GM21515 (cell line): ENCODE results near the gene COQ7.

Experiments
- ATAC-seq: cut with Tn5 transposase; IDR thresholded peaks from one replicate; pipeline ENCODE4 v1.9.1; 2021; ENCODE audit not compliant: unreplicated experiment

The COQ7 gene

DNA sequence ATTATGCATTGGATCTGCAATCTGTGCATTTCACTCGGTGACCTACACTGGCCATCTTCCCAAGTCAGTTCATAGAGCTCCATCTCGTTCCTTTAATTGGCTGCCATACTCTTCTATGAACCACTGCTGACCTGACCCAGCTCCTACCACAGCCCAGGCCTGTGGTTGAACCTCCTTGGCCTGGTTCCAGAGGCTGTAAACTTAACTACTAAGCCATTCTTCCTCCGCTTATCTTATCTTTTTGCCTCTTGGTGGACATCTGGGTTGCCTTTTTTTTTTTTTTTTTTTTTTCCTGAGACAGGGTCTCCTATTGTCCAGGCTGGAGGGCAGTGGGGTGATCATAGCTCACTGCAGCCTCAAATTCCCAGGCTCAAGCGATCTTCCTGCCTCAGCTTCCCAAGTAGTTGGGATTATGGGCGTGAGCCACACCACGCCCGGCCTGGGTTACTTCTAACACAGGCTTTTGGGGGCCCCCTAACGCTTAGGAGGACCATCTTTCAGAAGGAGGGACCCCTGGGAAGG, 18.3 kb downstream of the COQ7 start:
- no peak for ATAC-seq

DNA sequence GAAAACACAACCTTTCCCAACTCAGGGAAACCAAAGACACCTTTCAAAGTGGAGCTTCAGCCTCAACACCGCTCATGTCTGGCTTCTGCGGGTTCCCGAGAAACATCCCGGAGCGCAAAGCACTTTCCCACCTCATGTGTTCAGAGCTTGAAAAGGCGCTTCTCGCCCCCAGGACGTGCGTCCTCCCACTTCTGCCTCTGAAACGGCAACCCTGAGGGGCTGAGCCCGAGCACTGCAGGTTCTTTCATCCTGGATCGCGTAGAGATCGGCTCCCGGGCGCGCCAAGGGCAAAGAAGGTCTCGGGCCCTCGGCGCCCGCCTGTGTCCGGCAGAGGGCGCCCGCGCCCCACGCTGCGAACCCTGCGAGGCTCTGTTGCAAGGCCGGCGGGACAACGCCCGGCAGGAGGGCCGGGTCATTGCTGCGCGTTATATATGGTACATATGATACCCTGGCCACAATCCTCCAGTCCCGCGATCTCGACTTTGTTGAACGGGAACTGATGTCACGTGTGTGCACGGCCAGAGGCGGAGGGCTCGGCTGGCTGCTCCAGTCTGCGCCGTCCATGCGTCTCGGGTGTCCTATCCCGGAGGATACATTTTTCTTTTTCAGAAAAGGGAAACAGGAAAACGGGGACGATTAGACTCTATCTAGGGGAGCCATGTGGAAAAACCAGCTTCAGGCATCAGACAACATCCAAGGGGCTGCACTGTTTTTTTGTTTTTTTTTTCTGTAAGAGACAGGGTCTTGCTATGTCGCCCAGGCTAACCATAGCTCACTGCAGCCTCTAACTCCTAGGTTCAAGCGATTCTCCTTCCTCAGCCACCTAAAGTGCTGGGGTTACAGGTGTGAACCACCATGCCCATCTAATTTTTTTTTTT, 19.1 kb downstream of the COQ7 start:
- ATAC-seq = peak; percentile 76

DNA sequence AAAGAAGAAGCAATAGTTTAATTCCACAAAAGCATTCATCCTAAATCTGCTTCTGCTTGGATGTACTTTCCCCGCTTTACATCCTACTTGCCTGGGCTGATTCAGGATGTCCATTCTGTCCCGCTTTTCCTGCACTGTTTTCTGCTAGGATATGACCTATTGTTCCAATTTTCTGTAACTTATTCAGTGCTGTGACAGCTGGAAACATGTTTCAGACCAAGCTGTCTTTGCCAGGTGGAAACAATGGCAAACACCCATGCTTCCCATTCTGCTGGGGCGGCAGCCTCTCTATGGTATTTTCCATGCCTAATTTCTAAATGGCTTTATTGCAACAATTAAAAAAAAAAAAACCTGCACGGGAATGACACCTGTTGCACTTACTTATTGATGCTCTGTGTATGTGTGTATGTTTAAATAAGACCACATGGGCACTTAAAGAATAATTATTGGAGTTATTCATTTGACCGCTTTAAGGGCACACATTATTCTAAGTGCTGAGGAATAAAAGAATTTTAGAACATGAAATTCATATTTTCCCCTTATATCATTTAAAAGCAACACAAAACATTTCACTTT, 21.0 kb downstream of the COQ7 start:
- no peak for ATAC-seq

DNA sequence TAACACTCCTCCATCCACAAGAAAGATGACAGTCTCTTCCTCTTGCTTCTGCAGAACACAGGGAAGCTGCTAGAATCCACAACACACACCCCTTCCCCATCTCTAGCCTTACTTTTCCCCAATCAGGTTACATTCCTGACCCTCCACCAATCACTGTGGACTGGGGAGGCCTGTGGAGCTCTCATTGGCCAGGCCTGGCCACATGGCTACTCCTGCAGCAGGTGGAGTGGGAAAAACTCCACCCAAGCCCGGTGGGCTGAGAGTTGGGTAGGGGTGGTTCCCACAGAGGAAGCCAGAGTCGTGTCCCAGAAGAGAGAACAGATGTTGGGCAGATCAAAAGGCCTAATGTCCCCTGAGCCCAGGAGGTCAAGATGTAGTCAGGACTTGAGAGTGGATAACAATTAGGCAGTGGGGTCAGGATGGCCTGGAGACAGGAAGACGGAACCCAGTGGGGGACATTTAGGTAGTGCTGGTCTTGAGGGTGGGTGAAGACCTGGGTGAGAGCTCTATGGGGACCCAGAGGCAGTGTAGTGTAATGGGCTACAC, 22.1 kb downstream of the COQ7 start:
- ATAC-seq = no peak

DNA sequence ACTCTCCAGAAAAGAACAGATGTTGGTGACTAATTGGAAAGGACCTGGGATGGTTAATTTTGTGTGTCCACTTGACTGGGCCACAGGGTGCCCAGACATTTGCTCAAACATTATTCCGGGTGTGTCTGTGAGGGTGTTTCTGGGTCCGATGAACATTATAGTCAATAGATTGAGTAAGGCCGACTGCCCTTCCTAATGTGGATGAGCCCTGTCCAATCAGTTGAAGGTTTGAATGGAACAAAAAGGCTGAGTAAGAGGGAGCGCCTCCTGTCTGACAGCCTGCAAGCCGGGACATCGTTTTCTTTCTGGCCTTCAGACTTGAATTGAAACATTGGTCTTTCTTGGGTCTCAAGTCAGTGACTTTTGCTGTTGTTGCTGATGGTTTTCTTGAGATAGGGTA, 23.5 kb downstream of the COQ7 start:
- ATAC-seq = no peak

DNA sequence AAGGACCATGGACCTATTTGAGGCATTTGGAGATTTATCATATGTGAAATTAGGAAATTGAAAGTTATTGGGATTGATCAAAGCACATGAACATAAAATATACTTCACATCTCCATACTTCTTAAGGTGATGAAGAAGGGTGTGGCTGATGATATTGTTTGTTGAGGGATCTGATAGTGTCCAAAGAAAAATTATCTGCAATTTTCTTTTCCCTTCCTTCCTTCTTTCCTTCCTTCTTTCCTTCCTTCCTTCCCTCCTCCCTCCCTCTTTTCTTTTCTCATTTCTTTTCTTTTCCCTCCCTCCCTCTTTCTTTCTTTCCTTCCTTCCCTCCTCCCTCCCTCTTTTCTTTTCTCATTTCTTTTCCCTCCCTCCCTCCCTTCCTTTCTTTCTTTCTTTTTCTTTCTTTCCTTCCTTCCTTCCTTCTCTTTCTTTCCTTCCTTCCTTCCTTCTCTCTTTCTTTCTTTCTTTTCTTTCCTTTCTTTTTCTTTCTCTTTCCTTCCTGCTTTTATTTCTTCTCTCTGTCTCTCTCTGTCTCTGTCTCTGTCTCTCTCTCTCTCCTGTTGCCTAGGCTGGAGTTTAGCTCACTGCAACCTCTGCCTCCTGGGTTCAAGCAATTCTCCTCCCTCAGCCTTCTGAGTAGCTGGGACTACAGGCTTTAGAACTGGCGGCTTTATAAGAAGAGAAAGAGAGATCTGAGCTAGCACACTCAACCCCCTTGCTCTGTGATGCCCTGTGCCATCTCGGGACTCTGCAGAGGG, 25.4 kb downstream of the COQ7 start:
- ATAC-seq = no peak

DNA sequence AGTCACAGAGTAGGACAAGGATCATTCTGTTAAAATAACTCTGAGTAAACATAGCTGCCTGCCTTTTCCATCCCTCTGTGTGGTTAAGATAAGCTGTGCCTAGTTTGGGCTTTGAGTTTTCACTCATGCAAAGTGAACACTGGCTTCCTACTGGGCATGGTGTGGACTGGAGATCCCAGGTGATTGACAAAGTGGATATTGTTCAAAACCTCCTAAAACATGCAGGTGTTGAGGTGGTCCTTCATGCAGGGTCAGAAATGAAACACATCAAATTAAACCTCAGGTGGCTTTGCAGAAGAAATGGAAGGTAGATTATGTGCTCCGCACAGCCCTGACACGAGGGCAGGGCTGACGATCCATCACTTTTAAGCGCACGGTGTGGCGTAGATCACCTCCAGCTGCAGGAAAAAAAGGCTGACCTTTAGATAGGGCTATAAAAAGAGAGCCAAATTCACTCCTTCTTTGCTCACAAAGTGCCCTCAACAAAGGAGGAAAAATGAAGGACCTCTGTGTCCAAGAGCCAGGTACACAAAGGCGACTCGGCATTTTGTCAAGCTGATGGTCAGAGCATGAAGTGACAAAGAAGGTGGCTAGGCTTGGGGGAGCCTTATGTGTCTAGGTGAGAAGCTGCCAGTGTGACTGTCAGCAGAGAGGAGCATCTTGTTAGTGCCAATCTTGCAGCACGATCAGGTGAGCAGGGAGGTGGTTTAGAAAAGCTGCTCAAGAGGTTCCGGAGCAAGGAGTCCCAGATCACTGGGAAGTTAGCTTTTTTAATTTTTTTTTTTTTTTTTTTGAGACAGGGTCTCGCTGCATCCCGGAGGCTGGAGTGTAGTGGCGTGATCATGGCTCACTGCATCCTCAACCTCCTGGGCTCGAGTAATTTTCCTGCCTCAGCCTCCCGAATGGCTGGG, 26.5 kb downstream of the COQ7 start:
- ATAC-seq = no peak

DNA sequence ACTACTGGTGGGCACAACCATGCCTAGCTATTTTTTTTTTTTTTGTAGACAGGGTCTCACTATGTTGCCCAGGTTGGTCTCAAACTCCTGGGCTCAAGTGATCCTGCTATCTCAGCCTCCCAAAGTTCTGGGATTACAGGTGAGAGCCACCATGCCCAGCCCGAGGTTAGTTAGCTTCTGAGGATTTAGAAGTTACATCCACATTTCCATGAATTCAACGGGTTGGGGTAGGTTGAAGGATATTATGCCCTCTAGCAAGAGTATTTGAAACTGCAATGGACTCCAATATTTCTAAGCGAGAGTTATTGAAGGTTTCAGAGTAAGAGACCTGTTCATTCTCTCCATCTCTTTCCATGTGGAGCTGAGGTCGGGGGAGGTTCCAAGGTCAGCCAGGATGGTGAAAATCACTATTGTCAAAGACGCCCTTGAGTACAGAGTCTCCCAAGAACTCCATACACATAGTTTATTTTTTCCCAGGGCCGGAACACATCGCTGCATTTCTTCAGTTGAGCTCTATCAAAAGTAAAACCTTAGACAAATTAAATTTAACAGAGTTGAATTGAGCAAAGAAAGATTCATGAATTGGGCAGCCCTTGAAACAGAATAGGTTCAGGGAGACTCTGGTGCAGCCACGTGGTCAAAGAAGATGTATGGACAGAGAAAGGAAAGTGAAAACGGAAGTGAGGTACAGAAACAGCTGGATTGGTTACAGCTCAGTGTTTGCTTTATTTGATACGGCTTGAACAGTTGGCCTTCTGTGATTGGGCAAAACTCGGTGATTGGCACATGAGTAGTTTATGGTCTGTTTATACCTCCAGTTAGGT, 27.3 kb downstream of the COQ7 start:
- ATAC-seq = no peak

DNA sequence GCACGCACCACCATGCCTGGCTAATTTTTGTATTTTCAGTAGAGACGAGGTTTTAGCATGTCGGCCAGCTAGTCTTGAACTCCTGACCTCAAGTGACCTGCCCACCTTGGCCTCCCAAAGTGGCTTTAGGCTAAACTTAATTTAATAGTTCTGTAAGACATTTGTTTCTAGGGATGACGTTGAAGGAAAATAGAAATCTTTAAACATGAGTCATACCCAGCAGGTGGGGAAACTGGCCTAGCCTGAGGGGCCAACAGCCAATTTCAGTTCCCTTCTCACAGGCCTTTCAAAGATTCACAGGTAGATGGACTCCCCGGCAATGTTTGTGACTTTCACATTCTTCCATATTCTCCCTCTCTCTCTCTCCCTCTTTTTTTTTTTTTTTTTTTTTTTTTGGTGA, 28.2 kb downstream of the COQ7 start:
- ATAC-seq = no peak

DNA sequence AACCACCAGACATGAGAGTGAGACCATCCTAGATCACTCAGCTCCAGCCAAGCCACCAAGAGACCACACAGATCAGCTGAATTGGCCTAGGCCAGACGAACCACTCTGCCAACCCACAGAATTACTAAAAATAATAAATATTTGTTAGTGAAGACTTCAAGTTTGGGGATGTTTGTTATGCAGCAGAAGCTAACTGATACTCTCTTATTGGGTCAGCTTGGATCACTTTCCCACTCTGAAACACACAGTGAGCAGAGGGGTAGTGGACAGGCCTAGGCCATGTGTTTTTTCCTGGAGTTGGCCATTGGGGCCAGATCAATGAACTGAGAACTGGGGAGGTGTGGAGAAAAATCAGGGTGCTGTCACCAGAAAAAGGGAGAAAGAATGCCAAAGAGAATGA, 30.8 kb downstream of the COQ7 start:
- no peak for ATAC-seq

DNA sequence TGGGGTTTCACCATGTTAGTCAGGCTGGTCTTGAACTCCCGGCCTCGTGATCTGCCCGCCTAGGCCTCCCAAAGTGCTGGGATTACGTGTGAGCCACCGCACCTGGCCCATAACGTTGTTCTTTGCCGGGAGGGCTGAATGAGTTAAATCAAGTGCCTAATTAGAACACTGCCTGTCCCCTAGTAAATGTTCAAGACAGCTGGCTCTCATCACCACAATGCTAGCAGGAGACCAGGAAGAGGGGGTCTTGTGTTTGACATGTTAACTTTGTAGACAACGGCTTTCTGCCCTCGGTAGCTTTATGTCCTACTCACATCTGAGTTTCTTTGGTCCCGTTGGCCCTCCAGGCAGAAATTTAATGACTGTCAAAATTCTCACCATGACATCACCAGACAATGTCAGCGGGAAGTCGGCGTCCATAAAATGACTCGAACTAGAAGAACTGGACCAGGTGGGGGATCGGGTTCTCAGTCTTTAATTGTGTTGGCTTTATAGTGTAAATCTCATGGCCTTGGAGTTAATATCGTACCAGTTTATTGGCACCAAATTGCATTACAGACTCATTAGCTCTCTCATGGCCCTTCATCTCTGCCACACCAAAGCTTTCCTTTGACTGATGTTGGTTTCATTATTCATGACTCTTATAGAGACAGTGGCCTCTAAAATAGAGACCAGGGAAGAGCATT, 34.9 kb downstream of the COQ7 start:
- ATAC-seq = no peak

DNA sequence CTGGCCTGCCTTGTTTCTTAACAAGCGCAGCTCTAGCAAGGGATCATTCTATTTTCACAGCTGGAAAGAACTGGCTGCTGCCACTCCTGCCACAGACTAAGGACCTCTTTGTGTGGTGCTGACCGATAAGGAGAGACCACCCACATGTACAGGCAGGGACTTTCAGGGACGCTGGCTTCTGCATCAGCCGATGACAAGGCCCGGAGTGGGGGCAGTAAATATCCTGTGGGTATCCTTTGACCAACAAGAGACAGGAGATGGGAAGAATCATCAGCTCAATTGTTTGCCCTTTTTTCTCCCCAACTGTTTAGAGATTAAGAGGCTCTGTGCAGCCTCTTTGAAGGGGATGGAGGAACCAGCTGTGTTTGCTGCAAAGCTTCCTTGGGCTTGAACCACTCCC, 37.2 kb downstream of the COQ7 start:
- ATAC-seq = no peak

DNA sequence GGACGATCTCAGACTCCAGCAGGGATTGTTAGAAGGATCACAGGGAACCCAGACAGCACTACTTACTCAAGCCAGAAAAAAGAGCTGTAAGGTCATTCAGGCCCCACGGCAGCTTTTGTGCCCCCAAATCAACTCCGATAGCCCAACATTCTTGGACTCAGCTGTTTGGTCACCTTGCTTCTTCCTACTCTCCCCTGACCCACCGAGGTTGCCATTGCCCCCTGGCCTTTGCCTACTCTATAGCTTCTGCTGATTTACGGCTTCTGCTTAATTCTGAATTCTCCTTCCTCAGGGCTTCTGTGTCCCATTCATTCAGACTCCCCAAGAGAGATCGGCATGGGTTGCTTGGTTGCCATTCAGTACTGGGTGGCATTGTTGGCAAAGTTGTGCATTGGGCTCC, 37.7 kb downstream of the COQ7 start:
- no peak for ATAC-seq

DNA sequence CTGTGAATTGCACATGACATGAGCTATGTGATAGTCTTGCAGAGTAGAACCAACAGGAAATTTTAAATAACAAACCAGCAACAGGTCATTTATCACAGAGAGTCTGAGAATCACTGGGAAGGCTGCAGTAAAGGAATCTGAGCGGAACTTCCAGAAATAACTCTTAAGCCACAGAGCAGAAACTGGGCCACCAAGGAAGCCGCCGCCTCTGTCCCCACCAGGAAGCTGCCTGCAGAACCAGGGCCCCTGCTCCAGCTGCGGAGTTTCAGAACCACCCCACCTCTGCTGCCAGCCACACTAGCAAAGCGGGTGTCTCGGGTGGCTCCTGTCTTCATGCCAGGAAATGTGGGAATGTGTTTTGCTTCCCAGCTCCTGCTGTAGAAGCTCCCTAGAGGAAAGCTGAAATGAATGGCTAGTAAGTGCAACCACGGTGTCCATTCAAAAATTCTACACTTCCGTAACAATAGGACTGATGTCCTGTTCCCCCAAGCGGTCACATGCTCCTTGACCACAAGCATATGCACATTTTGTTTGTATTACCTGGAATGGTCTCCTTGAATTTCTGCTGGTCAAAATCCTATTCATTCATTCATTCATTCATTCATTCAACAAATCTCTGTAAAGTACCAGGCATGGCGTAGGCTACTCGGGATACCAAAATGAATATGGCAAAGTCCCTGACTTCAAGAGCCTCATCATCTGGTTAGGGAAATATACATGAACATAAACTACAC, 38.6 kb downstream of the COQ7 start:
- no peak for ATAC-seq

DNA sequence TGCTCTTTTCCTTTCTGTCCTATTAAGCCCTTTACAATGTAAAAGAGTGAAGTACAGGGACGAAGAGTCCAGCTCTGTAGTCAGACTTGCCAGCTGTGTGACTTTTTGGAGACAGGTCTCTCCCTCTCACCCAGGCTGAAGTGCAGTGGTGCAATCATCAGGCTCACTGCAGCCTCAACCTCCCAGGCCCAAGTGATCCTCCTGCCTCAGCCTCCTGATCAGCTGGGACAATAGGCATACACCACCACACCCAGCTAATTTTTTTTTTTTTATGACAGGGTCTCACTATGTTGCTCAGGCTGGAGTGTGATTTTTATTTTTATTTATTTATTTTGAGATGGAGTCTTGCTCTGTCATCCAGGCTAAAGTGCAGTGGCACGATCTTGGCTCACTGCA, 39.2 kb downstream of the COQ7 start:
- no peak for ATAC-seq

DNA sequence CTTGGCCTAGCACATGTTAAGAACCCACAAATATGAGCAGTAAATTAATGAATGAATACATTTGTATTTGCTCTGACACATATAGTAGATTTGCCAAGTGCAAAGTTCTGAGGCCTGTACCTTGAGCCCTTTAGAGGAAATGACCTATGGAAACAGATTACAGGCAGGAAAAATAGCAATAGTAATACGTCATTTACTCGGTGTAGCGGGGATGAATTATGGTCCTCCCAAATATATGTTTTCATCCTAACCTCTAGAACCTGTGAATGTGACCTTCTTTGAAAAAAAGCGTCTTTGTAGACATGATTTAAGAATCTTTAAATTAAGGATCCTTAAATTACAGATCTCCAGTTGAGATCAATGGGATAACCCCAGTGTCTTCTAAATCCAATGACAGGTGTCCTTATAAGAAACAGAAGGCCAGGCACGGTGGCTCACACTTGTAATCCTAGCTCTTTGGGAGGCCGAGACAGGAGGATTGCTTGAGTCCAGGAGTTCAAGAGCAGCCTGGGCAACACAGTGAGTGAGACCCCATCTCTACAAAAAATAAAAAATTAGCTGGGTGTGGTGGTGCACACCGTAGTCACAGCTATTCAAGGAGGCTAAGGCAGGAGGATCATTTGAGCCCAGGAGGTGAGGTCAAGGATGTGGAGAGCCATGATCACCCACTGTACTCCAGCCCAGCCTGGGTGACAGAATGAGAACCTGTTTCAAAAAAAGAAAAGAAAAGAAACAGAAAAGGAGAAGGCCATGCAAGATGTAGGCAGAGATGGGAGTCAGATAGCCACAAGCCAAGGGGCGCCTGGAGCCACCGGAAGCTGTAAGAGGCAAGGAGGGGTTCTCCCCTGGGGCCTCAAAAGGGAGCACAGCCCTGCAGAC, 41.2 kb downstream of the COQ7 start:
- no peak for ATAC-seq

DNA sequence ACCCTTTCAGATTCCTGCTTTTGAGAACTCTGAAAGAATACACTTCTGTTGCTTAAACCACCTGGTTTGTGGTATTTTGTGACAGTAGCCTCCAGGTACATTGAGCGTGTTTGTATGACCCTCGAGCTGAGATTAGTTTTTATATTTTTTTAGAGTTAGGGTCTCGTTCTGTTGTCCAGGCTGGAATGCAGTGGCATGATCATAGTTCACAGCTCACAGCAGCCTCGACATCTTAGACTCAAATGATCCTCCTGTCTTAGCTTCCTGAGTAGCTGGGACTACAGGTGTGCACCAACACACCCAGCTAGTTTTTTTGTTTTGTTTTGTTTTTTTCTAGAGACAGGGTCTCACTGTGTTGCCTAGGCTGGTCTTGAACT, 41.9 kb downstream of the COQ7 start:
- no peak for ATAC-seq
